GM12872 (cell line): Measurements from ENCODE around the gene AMER1.

ENCODE experiments used
- TF ChIP-seq, protein P1 (sequence below): IDR thresholded peaks from 3 replicates; pipeline ENCODE4 v1.5.1; 2011; ENCODE audit warnings: low read depth, mild to moderate bottlenecking, low read length, moderate library complexity; ENCODE audit not compliant: insufficient read depth

Gene AMER1

GRCh38 chrX:64191281-64192010 lies 14.1 kb downstream of the AMER1 start:
- TF ChIP-seq, protein P1, sequence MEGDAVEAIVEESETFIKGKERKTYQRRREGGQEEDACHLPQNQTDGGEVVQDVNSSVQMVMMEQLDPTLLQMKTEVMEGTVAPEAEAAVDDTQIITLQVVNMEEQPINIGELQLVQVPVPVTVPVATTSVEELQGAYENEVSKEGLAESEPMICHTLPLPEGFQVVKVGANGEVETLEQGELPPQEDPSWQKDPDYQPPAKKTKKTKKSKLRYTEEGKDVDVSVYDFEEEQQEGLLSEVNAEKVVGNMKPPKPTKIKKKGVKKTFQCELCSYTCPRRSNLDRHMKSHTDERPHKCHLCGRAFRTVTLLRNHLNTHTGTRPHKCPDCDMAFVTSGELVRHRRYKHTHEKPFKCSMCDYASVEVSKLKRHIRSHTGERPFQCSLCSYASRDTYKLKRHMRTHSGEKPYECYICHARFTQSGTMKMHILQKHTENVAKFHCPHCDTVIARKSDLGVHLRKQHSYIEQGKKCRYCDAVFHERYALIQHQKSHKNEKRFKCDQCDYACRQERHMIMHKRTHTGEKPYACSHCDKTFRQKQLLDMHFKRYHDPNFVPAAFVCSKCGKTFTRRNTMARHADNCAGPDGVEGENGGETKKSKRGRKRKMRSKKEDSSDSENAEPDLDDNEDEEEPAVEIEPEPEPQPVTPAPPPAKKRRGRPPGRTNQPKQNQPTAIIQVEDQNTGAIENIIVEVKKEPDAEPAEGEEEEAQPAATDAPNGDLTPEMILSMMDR: no peak

DNA sequence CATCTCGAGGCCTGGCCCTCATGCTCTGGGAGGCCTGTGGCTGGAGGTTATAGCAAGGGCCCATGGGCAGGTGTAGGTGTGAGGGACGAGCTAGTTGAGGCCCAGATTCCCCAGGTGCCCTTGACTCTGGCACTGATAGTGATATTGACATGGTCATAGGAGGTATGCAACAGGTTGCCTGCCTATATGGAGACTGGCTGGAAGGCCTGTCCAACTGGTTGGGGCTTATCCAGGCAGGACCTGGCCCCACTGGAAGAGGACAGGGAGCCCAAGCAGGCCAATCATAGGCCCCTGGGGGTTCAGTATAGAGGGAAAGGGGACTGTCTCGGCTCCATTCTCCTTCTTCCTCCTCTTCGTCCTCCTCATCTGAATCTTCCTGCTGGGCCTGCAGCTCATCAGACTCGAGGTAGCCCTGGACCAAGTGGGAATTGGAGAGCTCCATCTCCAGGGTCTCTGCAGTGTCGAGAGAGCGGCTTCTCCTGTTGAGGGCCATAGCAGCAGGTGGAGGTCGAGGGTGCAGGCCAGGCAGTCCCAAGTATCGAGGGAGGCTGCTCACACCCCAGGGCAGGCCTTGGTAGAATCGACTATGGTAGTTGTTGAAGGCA lies 15.3 kb downstream of the AMER1 start:
- TF ChIP-seq, protein P1: no peak

- TF ChIP-seq, protein P1: no peak
Observed at GRCh38 chrX:64188901-64189300, 16.6 kb downstream of the AMER1 start.

GRCh38 chrX:64187762-64188150 lies 17.8 kb downstream of the AMER1 start:
- TF ChIP-seq, protein P1: no peak

GRCh38 chrX:64186974-64187761 lies 18.3 kb downstream of the AMER1 start:
- TF ChIP-seq, protein P1: no peak

- TF ChIP-seq, protein P1: no peak
Observed at GRCh38 chrX:64184396-64184795, 21.1 kb downstream of the AMER1 start.

- TF ChIP-seq, protein P1: no peak
Observed at GRCh38 chrX:64182208-64182607, 23.3 kb downstream of the AMER1 start.
